ENCODE measurements around the gene RBM12.
"Not testable (repeated sequence)": the region's sequence is repeated elsewhere in the genome, so short reads cannot be mapped to it uniquely, and the experiment has no call there.

DNA sequence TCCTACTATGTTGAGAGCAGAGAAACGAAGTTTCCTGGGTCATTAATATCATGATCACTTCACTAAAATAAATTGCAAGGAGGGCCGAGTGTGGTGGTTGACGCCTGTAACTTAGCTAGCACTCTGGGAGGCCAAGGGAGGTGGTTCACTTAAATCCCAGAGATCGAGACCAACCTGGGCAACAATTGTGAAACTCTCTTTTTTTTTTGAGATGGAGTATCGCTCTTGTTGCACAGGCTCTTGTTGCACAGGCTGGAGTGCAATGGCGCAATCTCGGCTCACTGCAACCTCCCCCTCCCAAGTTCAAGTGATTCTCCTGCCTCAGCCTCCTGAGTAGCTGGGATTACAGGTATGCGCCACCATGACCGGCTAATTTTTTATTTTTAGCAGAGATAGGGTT is 48.4 kb upstream of the RBM12 start:
- TF ChIP-seq EZH2 (IDR thresholded peaks at IDR 0.05; ENCODE audit: borderline replicate concordance, low read length); CTCF (IDR thresholded peaks at IDR 0.05; ENCODE audit: low read length): not testable (repeated sequence)
